Liver (tissue), 9 donors: Measurements from ENCODE around the gene TARS3. TPM values are rescaled to one million over a fixed set of nuclear protein-coding genes. Genes with fewer than 3 reads are reported as not detected.

Source experiments
- DNase-seq: peaks from one replicate; pipeline ENCODE4 v3.0.0-alpha.2; 2017; ENCODE audit warnings: low spot score
- H3K27ac ChIP-seq, 2 donors: one replicate each; pipeline ENCODE4 v1.7.0; 2013; ENCODE audit warnings: inconsistent platforms in 2 of 2, low read length in 2 of 2, control low read depth in 1 of 2, low read depth in 1 of 2, mild to moderate bottlenecking in 1 of 2
- H3K27me3 ChIP-seq, 4 donors: one replicate each; pipeline versions ENCODE4 v1.6.1 to v1.7.0; 2013; ENCODE audit warnings: low read length in 3 of 4, inconsistent platforms in 1 of 4, mild to moderate bottlenecking in 1 of 4, moderate library complexity in 1 of 4; ENCODE audit not compliant: control insufficient read depth in 4 of 4, insufficient read depth in 4 of 4
- H3K36me3 ChIP-seq, 4 donors: one replicate each; pipeline versions ENCODE4 v1.6.1 to v1.7.0; 2013; ENCODE audit warnings: low read length in 3 of 4, mild to moderate bottlenecking in 3 of 4, low read depth in 1 of 4, moderate library complexity in 1 of 4; ENCODE audit not compliant: control insufficient read depth in 4 of 4, insufficient read depth in 3 of 4
- H3K4me1 ChIP-seq, 4 donors: one replicate each; pipeline versions ENCODE4 v1.6.1 to v1.7.0; 2013; ENCODE audit warnings: low read length in 3 of 4, mild to moderate bottlenecking in 3 of 4, moderate library complexity in 1 of 4; ENCODE audit not compliant: control insufficient read depth in 4 of 4, insufficient read depth in 4 of 4
- H3K4me3 ChIP-seq, 3 donors: one replicate each; pipeline versions ENCODE4 v1.6.1 to v1.7.0; 2013; ENCODE audit warnings: low read length in 3 of 3, control low read depth in 1 of 3, low read depth in 1 of 3, mild to moderate bottlenecking in 1 of 3
- H3K9ac ChIP-seq, 2 donors: one replicate each; pipeline ENCODE4 v1.7.0; 2013; ENCODE audit warnings: low read length in 2 of 2, mild to moderate bottlenecking in 2 of 2, moderate library complexity in 2 of 2, control low read depth in 1 of 2, low read depth in 1 of 2
- H3K9me3 ChIP-seq, 4 donors: one replicate each; pipeline versions ENCODE4 v1.6.1 to v1.7.0; 2013; ENCODE audit warnings: low read length in 3 of 4; ENCODE audit not compliant: control insufficient read depth in 4 of 4
- EGR1 ChIP-seq, 2 donors: IDR thresholded peaks; 2 replicates each; pipeline ENCODE4 v1.6.1; 2016 to 2018; ENCODE audit warnings: antibody characterized with exemption in 2 of 2, low read depth in 2 of 2
- FOXA1 ChIP-seq: IDR thresholded peaks from 2 replicates; pipeline ENCODE4 v1.6.1; 2016; ENCODE audit warnings: antibody characterized with exemption
- FOXA2 ChIP-seq: IDR thresholded peaks from 2 replicates; pipeline ENCODE4 v1.6.1; 2016; ENCODE audit warnings: antibody characterized with exemption
- GABPA ChIP-seq, 2 donors: IDR thresholded peaks in 1 of 2; conservative IDR thresholded peaks in 1 of 2; 2 replicates each; pipeline ENCODE4 v1.6.1; 2016; ENCODE audit warnings: antibody characterized with exemption in 2 of 2, mild to moderate bottlenecking in 1 of 2, moderate library complexity in 1 of 2
- HNF4A ChIP-seq, 2 donors: conservative IDR thresholded peaks; 2 replicates each; pipeline ENCODE4 v1.6.1; 2016; ENCODE audit warnings: antibody characterized with exemption in 2 of 2, mild to moderate bottlenecking in 2 of 2
- HNF4G ChIP-seq: IDR thresholded peaks from 2 replicates; pipeline ENCODE4 v1.6.1; 2016; ENCODE audit warnings: antibody characterized with exemption
- JUND ChIP-seq, 2 donors: IDR thresholded peaks; 2 replicates each; pipeline ENCODE4 v1.6.1; 2016; ENCODE audit warnings: antibody characterized with exemption in 2 of 2
- NR2F2 ChIP-seq: IDR thresholded peaks from 2 replicates; pipeline ENCODE4 v1.6.1; 2016; ENCODE audit warnings: antibody characterized with exemption
- RAD21 ChIP-seq, 2 donors: IDR thresholded peaks; 2 replicates each; pipeline ENCODE4 v1.6.1; 2016; ENCODE audit warnings: antibody characterized with exemption in 2 of 2, mild to moderate bottlenecking in 2 of 2
- RXRA ChIP-seq, 2 donors: IDR thresholded peaks; 2 replicates each; pipeline ENCODE4 v1.6.1; 2017 to 2018; ENCODE audit warnings: antibody characterized with exemption in 2 of 2, mild to moderate bottlenecking in 1 of 2
- SP1 ChIP-seq: IDR thresholded peaks from 2 replicates; pipeline ENCODE4 v1.6.1; 2018; ENCODE audit warnings: antibody characterized with exemption, mild to moderate bottlenecking
- TAF1 ChIP-seq: conservative IDR thresholded peaks from 2 replicates; pipeline ENCODE4 v1.6.1; 2016; ENCODE audit warnings: antibody characterized with exemption, mild to moderate bottlenecking
- YY1 ChIP-seq: IDR thresholded peaks from 2 replicates; pipeline ENCODE4 v1.6.1; 2016; ENCODE audit warnings: antibody characterized with exemption, mild to moderate bottlenecking
- WGBS: extraction: QIAGEN DNeasy Blood & Tissue Kit; methylation state at CpG from one replicate; pipeline ENCODE4 v1.1.7; 2013; 5-methylcytosine and 5-hydroxymethylcytosine counted together
- polyA plus RNA-seq, 2 donors: library from polyadenylated mRNA; stranded (reverse) in 1 of 2; unstranded in 1 of 2; fragments of 200-250 nt in 1 of 2; fragments of >200 nt in 1 of 2; fragmentation: Nextera tagmentation in 1 of 2; extraction: Ambion mirVana in 1 of 2; gene quantifications; one replicate each; pipeline versions ENCODE4 v1.2.1 to v1.2.3, GENCODE V29; 2013 to 2015
- total RNA-seq, 2 donors: library from RNA; depleted of rRNA; stranded (reverse); fragments of >200 nt; gene quantifications; one replicate each; pipeline ENCODE4 v1.2.3, GENCODE V29; 2014
- TF ChIP-seq, protein P1 (sequence below): IDR thresholded peaks from 2 replicates; pipeline ENCODE4 v1.6.1; 2016; ENCODE audit warnings: antibody characterized with exemption
- TF ChIP-seq, protein P2 (sequence below): IDR thresholded peaks from 2 replicates; pipeline ENCODE4 v1.6.1; 2016; ENCODE audit warnings: antibody characterized with exemption
- TF ChIP-seq, protein P3 (sequence below): fragments of 150-350 bp; IDR thresholded peaks from 2 replicates; pipeline ENCODE4 v1.5.1; 2017; ENCODE audit warnings: improper control_type of control experiment, low read depth, low read length; ENCODE audit not compliant: missing input control
- TF ChIP-seq, protein P4 (sequence below): IDR thresholded peaks from 2 replicates; pipeline ENCODE4 v1.6.1; 2016; ENCODE audit warnings: antibody characterized with exemption, mild to moderate bottlenecking
- TF ChIP-seq, protein P5 (sequence below): IDR thresholded peaks from 2 replicates; pipeline ENCODE4 v1.6.1; 2016; ENCODE audit warnings: antibody characterized with exemption
- donor health status: healthy.
- donor health status: healthy.
- donor health status: healthy.
- donor health status: healthy.
- donor health status: healthy.

Gene TARS3
- total and polyA plus RNA-seq, 4 donors: 2.3 to 7.8 (median 4.0) TPM

GRCh38 chr15:101642361-101642760, 81.9 kb downstream of the TARS3 start:
- H3K36me3 ChIP-seq: peaks cover 6 to 37% (median 26%) of the 10 kb centered on the region in 4 donors
- H3K9ac ChIP-seq: no peak overlapping the region
- H3K4me3 ChIP-seq: no peak overlapping the region
- H3K27me3 ChIP-seq: no peaks in the 10 kb centered on the region
- peak overlapping the region in 1 of 2 donors; percentile 0 for H3K27ac ChIP-seq
- WGBS: 75% methylated on average over 11 of the region's 11 CpGs
- TF ChIP-seq, protein P1, sequence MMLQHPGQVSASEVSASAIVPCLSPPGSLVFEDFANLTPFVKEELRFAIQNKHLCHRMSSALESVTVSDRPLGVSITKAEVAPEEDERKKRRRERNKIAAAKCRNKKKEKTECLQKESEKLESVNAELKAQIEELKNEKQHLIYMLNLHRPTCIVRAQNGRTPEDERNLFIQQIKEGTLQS: no peak
- TF ChIP-seq YY1 (no peak), FOXA1 (no peak), RXRA (IDR thresholded peaks at IDR 0.05) (no peak), FOXA2 (no peak), HNF4A (conservative IDR thresholded peaks at IDR 0.05) (no peak), HNF4G (no peak), NR2F2 (no peak), RAD21 (IDR thresholded peaks at IDR 0.05) (no peak), SP1 (no peak), EGR1 (IDR thresholded peaks at IDR 0.05; ENCODE audit: low read depth in 2 of 2) (no peak), JUND (IDR thresholded peaks at IDR 0.05) (no peak), TAF1 (no peak), GABPA (IDR thresholded peaks at IDR 0.05 in 1 of 2, conservative IDR thresholded peaks at IDR 0.05 in 1 of 2) (no peak)
- TF ChIP-seq, protein P2, sequence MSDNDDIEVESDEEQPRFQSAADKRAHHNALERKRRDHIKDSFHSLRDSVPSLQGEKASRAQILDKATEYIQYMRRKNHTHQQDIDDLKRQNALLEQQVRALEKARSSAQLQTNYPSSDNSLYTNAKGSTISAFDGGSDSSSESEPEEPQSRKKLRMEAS: no peak
- TF ChIP-seq, protein P3, sequence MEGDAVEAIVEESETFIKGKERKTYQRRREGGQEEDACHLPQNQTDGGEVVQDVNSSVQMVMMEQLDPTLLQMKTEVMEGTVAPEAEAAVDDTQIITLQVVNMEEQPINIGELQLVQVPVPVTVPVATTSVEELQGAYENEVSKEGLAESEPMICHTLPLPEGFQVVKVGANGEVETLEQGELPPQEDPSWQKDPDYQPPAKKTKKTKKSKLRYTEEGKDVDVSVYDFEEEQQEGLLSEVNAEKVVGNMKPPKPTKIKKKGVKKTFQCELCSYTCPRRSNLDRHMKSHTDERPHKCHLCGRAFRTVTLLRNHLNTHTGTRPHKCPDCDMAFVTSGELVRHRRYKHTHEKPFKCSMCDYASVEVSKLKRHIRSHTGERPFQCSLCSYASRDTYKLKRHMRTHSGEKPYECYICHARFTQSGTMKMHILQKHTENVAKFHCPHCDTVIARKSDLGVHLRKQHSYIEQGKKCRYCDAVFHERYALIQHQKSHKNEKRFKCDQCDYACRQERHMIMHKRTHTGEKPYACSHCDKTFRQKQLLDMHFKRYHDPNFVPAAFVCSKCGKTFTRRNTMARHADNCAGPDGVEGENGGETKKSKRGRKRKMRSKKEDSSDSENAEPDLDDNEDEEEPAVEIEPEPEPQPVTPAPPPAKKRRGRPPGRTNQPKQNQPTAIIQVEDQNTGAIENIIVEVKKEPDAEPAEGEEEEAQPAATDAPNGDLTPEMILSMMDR: no peak
- TF ChIP-seq, protein P4, sequence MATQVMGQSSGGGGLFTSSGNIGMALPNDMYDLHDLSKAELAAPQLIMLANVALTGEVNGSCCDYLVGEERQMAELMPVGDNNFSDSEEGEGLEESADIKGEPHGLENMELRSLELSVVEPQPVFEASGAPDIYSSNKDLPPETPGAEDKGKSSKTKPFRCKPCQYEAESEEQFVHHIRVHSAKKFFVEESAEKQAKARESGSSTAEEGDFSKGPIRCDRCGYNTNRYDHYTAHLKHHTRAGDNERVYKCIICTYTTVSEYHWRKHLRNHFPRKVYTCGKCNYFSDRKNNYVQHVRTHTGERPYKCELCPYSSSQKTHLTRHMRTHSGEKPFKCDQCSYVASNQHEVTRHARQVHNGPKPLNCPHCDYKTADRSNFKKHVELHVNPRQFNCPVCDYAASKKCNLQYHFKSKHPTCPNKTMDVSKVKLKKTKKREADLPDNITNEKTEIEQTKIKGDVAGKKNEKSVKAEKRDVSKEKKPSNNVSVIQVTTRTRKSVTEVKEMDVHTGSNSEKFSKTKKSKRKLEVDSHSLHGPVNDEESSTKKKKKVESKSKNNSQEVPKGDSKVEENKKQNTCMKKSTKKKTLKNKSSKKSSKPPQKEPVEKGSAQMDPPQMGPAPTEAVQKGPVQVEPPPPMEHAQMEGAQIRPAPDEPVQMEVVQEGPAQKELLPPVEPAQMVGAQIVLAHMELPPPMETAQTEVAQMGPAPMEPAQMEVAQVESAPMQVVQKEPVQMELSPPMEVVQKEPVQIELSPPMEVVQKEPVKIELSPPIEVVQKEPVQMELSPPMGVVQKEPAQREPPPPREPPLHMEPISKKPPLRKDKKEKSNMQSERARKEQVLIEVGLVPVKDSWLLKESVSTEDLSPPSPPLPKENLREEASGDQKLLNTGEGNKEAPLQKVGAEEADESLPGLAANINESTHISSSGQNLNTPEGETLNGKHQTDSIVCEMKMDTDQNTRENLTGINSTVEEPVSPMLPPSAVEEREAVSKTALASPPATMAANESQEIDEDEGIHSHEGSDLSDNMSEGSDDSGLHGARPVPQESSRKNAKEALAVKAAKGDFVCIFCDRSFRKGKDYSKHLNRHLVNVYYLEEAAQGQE: no peak
- TF ChIP-seq, protein P5, sequence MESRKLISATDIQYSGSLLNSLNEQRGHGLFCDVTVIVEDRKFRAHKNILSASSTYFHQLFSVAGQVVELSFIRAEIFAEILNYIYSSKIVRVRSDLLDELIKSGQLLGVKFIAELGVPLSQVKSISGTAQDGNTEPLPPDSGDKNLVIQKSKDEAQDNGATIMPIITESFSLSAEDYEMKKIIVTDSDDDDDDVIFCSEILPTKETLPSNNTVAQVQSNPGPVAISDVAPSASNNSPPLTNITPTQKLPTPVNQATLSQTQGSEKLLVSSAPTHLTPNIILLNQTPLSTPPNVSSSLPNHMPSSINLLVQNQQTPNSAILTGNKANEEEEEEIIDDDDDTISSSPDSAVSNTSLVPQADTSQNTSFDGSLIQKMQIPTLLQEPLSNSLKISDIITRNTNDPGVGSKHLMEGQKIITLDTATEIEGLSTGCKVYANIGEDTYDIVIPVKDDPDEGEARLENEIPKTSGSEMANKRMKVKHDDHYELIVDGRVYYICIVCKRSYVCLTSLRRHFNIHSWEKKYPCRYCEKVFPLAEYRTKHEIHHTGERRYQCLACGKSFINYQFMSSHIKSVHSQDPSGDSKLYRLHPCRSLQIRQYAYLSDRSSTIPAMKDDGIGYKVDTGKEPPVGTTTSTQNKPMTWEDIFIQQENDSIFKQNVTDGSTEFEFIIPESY: no peak
- no peak for DNase-seq
- peaks cover 0 to 21% (median 15%) of the 10 kb centered on the region in 4 donors for H3K4me1 ChIP-seq
- no peaks in the 10 kb centered on the region for H3K9me3 ChIP-seq
